ENCODE measurements around the gene USP5. TPM values are rescaled to one million over a fixed set of nuclear protein-coding genes. Genes with fewer than 3 reads are reported as not detected.
"Not testable (repeated sequence)": the region's sequence is repeated elsewhere in the genome, so short reads cannot be mapped to it uniquely, and the experiment has no call there.

Gene USP5
- polyA plus RNA-seq, 4 donors = 47.3 to 64.0 (median 61.0) TPM

- no peak for DNase-seq (ENCODE audit: low read depth in 4 of 4, low spot score in 3 of 4)
These were observed 53.6 kb downstream of the USP5 start for GRCh38 chr12:6905414-6906040.

GRCh38 chr12:6908141-6908540, 56.2 kb downstream of the USP5 start:
- DNase-seq (ENCODE audit: low read depth in 4 of 4, low spot score in 3 of 4) = not testable (repeated sequence)

DNA sequence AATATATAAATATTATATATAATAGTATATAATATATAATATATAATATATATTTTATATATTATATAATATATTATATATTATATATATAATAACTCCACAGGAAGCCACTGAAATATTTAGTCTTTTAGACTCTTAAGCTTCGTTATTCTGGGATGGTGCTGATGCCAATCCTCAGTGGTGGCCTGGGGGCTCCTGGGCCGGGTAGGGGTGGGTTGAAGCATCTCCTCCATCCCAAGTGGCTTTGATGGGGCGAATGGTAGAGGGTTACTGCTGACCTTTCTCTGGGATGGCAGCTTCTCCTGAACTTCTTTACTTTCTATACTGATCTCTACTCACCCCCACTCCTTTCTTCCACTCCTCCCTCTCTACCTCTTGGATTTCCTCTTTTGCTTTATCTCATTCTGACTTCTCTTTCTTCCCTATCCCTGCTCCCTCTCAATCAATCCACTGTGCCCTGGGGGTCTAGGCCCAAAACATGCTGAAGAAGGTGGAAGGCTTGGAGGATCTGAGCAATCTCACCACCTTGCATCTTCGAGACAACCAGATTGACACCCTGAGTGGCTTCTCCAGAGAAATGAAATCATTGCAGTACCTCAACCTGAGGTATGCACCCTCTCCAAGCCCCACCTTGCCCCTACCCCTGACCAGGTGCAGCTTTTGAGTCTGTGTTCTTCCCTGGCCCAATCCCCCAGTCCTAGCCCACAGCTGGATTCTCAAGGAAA, 57.6 kb downstream of the USP5 start:
- DNase-seq (ENCODE audit: low read depth in 4 of 4, low spot score in 3 of 4) = no peak

DNA sequence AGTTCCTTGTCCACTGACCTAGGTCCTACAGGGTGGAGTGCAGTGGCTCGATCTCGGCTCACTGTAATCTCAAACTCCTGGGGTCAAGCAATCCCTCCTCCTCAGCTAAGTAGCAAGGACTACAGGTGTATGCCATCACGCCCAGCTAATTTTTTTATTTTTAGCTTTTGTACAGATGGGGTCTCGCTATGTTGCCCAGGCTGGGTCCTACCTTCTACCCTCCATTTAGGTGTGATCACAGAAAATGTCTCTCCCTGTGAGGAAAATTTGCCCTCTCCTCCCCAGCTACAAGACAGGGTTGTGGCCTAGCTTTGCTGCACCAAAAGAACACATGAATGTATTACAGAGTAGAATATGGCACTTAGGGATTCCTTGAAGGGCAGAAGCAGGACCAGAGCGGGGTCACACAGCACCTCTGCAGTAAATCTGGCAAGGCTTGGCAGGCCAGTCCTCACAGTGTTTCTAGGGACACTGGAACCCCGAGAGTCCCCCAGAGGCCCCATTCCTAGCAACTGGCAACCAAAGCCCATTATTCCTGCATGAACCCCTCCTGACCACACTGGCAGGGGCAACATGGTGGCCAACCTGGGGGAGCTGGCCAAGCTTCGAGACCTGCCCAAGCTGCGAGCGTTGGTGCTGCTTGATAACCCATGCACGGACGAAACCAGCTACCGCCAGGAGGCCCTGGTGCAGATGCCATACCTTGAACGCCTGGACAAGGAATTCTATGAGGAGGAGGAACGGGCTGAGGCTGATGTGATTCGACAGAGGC, 60.4 kb downstream of the USP5 start:
- DNase-seq (ENCODE audit: low read depth in 4 of 4, low spot score in 3 of 4) = no peak

GRCh38 chr12:6914246-6914946, 62.4 kb downstream of the USP5 start, which contains the start of gene ENO2:
Gene ENO2 (plus strand): TSS chr12:6914580. CDS start chr12:6915833, 1,253 bp downstream.
- no peak for DNase-seq (ENCODE audit: low read depth in 4 of 4, low spot score in 3 of 4)

GRCh38 chr12:6914947-6915788, 63.2 kb downstream of the USP5 start:
- DNase-seq (ENCODE audit: low read depth in 4 of 4, low spot score in 3 of 4) = no peak

DNA sequence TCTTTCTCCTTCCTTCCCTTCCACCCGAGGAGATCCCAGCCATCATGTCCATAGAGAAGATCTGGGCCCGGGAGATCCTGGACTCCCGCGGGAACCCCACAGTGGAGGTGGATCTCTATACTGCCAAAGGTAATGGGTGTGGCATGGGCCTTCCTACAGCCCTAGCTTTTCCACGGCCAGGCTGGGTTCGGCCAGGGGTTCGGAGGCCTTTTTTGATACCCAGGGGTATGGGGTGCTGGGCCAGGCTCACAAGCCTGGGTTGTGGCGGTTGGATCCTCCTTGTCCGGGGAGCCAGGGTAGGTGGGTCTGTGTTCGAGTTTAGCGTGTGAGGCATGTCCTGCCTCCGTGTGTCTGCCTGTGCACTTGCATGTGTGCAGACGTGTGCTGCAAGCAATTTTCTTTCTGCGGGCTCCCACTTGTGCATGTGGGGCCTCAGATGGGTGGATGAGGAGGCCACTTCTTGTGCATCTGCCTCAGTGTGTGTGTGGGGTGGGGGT, 63.9 kb downstream of the USP5 start:
- DNase-seq (ENCODE audit: low read depth in 4 of 4, low spot score in 3 of 4) = no peak

Other genes starting within 250 kb of the USP5 start
- gene CHD4, start 244.8 kb upstream of the USP5 start, polyA plus RNA-seq (ENCODE audit: insufficient read length in 4 of 4) = 100 to 1,000 TPM; 176 to 296 (median 281) TPM
- 1 to 10 TPM; 1.1 to 2.2 (median 1.4) TPM for gene LPAR5, start 216.2 kb upstream of the USP5 start, polyA plus RNA-seq (ENCODE audit: insufficient read length in 4 of 4)
- 1 to 10 TPM; 3.1 to 6.8 (median 3.9) TPM for gene ACRBP, start 204.7 kb upstream of the USP5 start, polyA plus RNA-seq (ENCODE audit: insufficient read length in 4 of 4)
- 100 to 1,000 TPM in 3 of 4 donors, 10 to 100 TPM in 1; 96.8 to 126 (median 114) TPM for gene ING4, start 189.0 kb upstream of the USP5 start, polyA plus RNA-seq (ENCODE audit: insufficient read length in 4 of 4)
- gene ZNF384, start 162.8 kb upstream of the USP5 start, polyA plus RNA-seq (ENCODE audit: insufficient read length in 4 of 4) = 10 to 100 TPM; 75.0 to 94.3 (median 87.7) TPM
- 10 to 100 TPM; 10.4 to 16.3 (median 14.3) TPM for gene PIANP, start 151.3 kb upstream of the USP5 start, polyA plus RNA-seq (ENCODE audit: insufficient read length in 4 of 4)
- 10 to 100 TPM; 57.7 to 68.9 (median 66.8) TPM for gene COPS7A, start 128.1 kb upstream of the USP5 start, polyA plus RNA-seq (ENCODE audit: insufficient read length in 4 of 4)
- gene MLF2, start 99.0 kb upstream of the USP5 start, polyA plus RNA-seq (ENCODE audit: insufficient read length in 4 of 4) = 100 to 1,000 TPM; 156 to 226 (median 194) TPM
- 100 to 1,000 TPM; 503 to 684 (median 585) TPM for gene PTMS, start 85.8 kb upstream of the USP5 start, polyA plus RNA-seq (ENCODE audit: insufficient read length in 4 of 4)
- gene LAG3, start 79.6 kb upstream of the USP5 start, polyA plus RNA-seq (ENCODE audit: insufficient read length in 4 of 4) = 1 to 10 TPM in 2 of 4 donors, under 1 TPM in 2; 0.89 to 6.2 (median 2.1) TPM
- gene CD4, start 62.6 kb upstream of the USP5 start, polyA plus RNA-seq (ENCODE audit: insufficient read length in 4 of 4) = 10 to 100 TPM; 18.7 to 31.0 (median 26.5) TPM
- 10 to 100 TPM; 26.1 to 31.5 (median 29.5) TPM for gene GPR162, start 30.3 kb upstream of the USP5 start, polyA plus RNA-seq (ENCODE audit: insufficient read length in 4 of 4)
- gene P3H3, start 23.7 kb upstream of the USP5 start, polyA plus RNA-seq (ENCODE audit: insufficient read length in 4 of 4) = 10 to 100 TPM; 27.5 to 80.9 (median 33.6) TPM
- 10 to 100 TPM in 1 of 4 donors, 1 to 10 TPM in 3; 4.4 to 14.0 (median 6.8) TPM for gene GNB3, start 11.2 kb upstream of the USP5 start, polyA plus RNA-seq (ENCODE audit: insufficient read length in 4 of 4)
- gene CDCA3, start 864 bp upstream of the USP5 start, polyA plus RNA-seq (ENCODE audit: insufficient read length in 4 of 4) = 10 to 100 TPM; 26.1 to 31.9 (median 27.9) TPM
- 100 to 1,000 TPM; 328 to 571 (median 548) TPM for gene TPI1, start 15.4 kb downstream of the USP5 start, polyA plus RNA-seq (ENCODE audit: insufficient read length in 4 of 4)
- gene SPSB2, start 21.2 kb downstream of the USP5 start, polyA plus RNA-seq (ENCODE audit: insufficient read length in 4 of 4) = 10 to 100 TPM in 1 of 4 donors, 1 to 10 TPM in 3; 5.4 to 19.8 (median 7.3) TPM
- gene LRRC23, start 52.7 kb downstream of the USP5 start, polyA plus RNA-seq (ENCODE audit: insufficient read length in 4 of 4) = 10 to 100 TPM in 3 of 4 donors, 1 to 10 TPM in 1; 8.6 to 19.2 (median 16.7) TPM
- 10 to 100 TPM; 10.5 to 16.4 (median 14.2) TPM for gene ENO2, start 62.4 kb downstream of the USP5 start, polyA plus RNA-seq (ENCODE audit: insufficient read length in 4 of 4)
- 100 to 1,000 TPM in 3 of 4 donors, 10 to 100 TPM in 1; 97.0 to 158 (median 125) TPM for gene ATN1, start 75.8 kb downstream of the USP5 start, polyA plus RNA-seq (ENCODE audit: insufficient read length in 4 of 4)
- not detected for gene RNU7-1, start 91.7 kb downstream of the USP5 start, polyA plus RNA-seq (ENCODE audit: insufficient read length in 4 of 4)
- gene C12orf57, start 91.9 kb downstream of the USP5 start, polyA plus RNA-seq (ENCODE audit: insufficient read length in 4 of 4) = 100 to 1,000 TPM; 130 to 222 (median 167) TPM
- gene PTPN6, start 99.2 kb downstream of the USP5 start, polyA plus RNA-seq (ENCODE audit: insufficient read length in 4 of 4) = 10 to 100 TPM; 10.3 to 26.7 (median 18.8) TPM
- gene PHB2, start 118.5 kb downstream of the USP5 start, polyA plus RNA-seq (ENCODE audit: insufficient read length in 4 of 4) = 100 to 1,000 TPM; 213 to 266 (median 248) TPM
- 10 to 100 TPM; 40.3 to 49.6 (median 44.2) TPM for gene EMG1, start 118.8 kb downstream of the USP5 start, polyA plus RNA-seq (ENCODE audit: insufficient read length in 4 of 4)
- gene LPCAT3, start 166.3 kb downstream of the USP5 start, polyA plus RNA-seq (ENCODE audit: insufficient read length in 4 of 4) = 10 to 100 TPM; 33.8 to 67.5 (median 57.9) TPM
- gene C1S, start 208.6 kb downstream of the USP5 start, polyA plus RNA-seq (ENCODE audit: insufficient read length in 4 of 4) = 100 to 1,000 TPM in 1 of 4 donors, 10 to 100 TPM in 3; 50.5 to 257 (median 62.0) TPM
- gene C1R, start 240.3 kb downstream of the USP5 start, polyA plus RNA-seq (ENCODE audit: insufficient read length in 4 of 4) = 100 to 1,000 TPM in 1 of 4 donors, 10 to 100 TPM in 3; 33.9 to 275 (median 59.1) TPM